Measurements from ENCODE around the gene MDH2.
"Not testable (repeated sequence)": the region's sequence is repeated elsewhere in the genome, so short reads cannot be mapped to it uniquely, and the experiment has no call there.

The MDH2 gene

DNA sequence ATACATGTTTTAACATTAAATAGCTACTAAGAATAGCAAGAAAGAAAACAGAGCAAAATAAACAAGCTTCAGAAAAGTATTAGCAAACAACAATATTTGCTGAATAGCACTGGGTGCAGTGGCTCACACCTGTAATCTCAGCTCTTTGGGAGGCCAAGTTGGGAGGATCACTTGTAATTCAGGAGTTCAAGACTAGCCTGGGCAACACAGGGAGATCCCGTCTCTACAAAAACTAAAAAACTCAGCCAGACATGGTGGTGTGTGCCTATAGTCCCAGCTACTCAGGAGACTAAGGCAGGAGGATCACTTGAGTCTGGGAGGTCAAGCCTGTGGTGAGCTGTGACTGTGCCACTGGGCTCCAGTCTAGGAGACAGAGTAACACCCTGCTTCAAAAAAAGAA, 66.8 kb downstream of the MDH2 start:
- DNase-seq, result not testable (repeated sequence)
